IMR-90 (cell line): Measurements from ENCODE around the gene BICD1. TPM values are rescaled to one million over a fixed set of nuclear protein-coding genes. Genes with fewer than 3 reads are reported as not detected.

Experiments used
- ATAC-seq: fragments of 200-7000 bp; cut with Tn5 transposase; 2 replicates; pipeline ENCODE4 v1.9.1; 2020; ENCODE audit warnings: low read depth, mild to moderate bottlenecking, moderate library complexity
- BruUV-seq: library from RNA; stranded (reverse); fragments of 400-500 nt; replicated peaks from 2 replicates; lab custom pipeline; 2021; lab: Mats Ljungman, UMichigan
- CTCF ChIA-PET: fragments of 300-600 bp; formaldehyde crosslinking; extraction: SDS; loops from one replicate; lab custom pipeline; 2021; ENCODE audit warnings: antibody characterized with exemption; lab: Yijun Ruan, JAX
- POLR2A ChIA-PET: fragments of 300-600 bp; sonication (Branson Sonifier 250); formaldehyde crosslinking; loops from one replicate; lab custom pipeline; 2022; ENCODE audit warnings: antibody characterized with exemption; ENCODE audit not compliant: unreplicated experiment; lab: Charles Lee
- DNase-seq: peaks from one replicate; pipeline ENCODE4 v3.0.0; 2013
- H2AFZ ChIP-seq: replicated peaks from 2 replicates; pipeline ENCODE3; 2013; ENCODE audit warnings: low read length, mild to moderate bottlenecking; ENCODE audit not compliant: poor library complexity
- H2AK5ac ChIP-seq: 2 replicates; pipeline ENCODE4 v1.6.1; 2013; ENCODE audit warnings: low read depth, low read length, inconsistent platforms
- H2AK9ac ChIP-seq: replicated peaks from 2 replicates; pipeline ENCODE3; 2013; ENCODE audit warnings: mild to moderate bottlenecking, low read depth, low read length, moderate library complexity; ENCODE audit not compliant: poor library complexity
- H2BK120ac ChIP-seq: 2 replicates; pipeline ENCODE4 v1.6.1; 2013; ENCODE audit warnings: low read depth, low read length, inconsistent platforms
- H2BK15ac ChIP-seq: 3 replicates; pipeline ENCODE4 v1.6.1; 2013; ENCODE audit warnings: low read depth, low read length, inconsistent platforms
- H2BK20ac ChIP-seq: 2 replicates; pipeline ENCODE4 v1.6.1; 2013; ENCODE audit warnings: low read depth, mild to moderate bottlenecking, inconsistent platforms, low read length, moderate library complexity
- H2BK5ac ChIP-seq: 2 replicates; pipeline ENCODE4 v1.6.1; 2013; ENCODE audit warnings: mild to moderate bottlenecking, low read depth, low read length, inconsistent platforms; ENCODE audit not compliant: poor library complexity, severe bottlenecking
- H3K14ac ChIP-seq: replicated peaks from 2 replicates; pipeline ENCODE4 v1.6.1; 2013; ENCODE audit warnings: low read depth, low read length, inconsistent platforms
- H3K18ac ChIP-seq: 2 replicates; pipeline ENCODE4 v1.6.1; 2013; ENCODE audit warnings: low read depth, low read length, control low read depth
- H3K23ac ChIP-seq: 2 replicates; pipeline ENCODE4 v1.6.1; 2013; ENCODE audit warnings: low read depth, low read length, inconsistent platforms
- H3K27ac ChIP-seq: 2 replicates; pipeline ENCODE4 v1.5.1; 2013; ENCODE audit warnings: mild to moderate bottlenecking, control low read depth, low read length; ENCODE audit not compliant: insufficient read depth
- H3K27me3 ChIP-seq: 2 replicates; pipeline ENCODE4 v1.6.1; 2013; ENCODE audit warnings: low read length; ENCODE audit not compliant: control insufficient read depth, insufficient read depth
- H3K36me3 ChIP-seq: 2 replicates; pipeline ENCODE4 v1.6.1; 2013; ENCODE audit warnings: low read length, mixed read lengths; ENCODE audit not compliant: control insufficient read depth, insufficient read depth
- H3K4ac ChIP-seq: 2 replicates; pipeline ENCODE4 v1.6.1; 2013; ENCODE audit warnings: low read depth, low read length, inconsistent platforms
- H3K4me1 ChIP-seq: 2 replicates; pipeline ENCODE4 v1.6.1; 2013; ENCODE audit warnings: low read length, mixed read lengths; ENCODE audit not compliant: control insufficient read depth, insufficient read depth
- H3K4me2 ChIP-seq: 2 replicates; pipeline ENCODE4 v1.6.1; 2013; ENCODE audit warnings: low read depth, mild to moderate bottlenecking, control low read depth, low read length, moderate library complexity
- H3K4me3 ChIP-seq: 2 replicates; pipeline ENCODE4 v1.5.1; 2013; ENCODE audit warnings: low read depth, mild to moderate bottlenecking, control low read depth, low read length, moderate library complexity; ENCODE audit not compliant: insufficient read depth
- H3K56ac ChIP-seq: 2 replicates; pipeline ENCODE4 v1.6.1; 2013; ENCODE audit warnings: low read length, inconsistent platforms; ENCODE audit not compliant: insufficient read depth; ENCODE audit errors: extremely low read depth
- H3K79me1 ChIP-seq, 2 experiments: 2 replicates each; pipeline ENCODE4 v1.6.1; 2013; ENCODE audit warnings: low read length in 2 of 2, inconsistent platforms in 1 of 2, low read depth in 1 of 2
- H3K9ac ChIP-seq: 2 replicates; pipeline ENCODE4 v1.6.1; 2013; ENCODE audit warnings: low read depth, low read length, control low read depth
- H3K9me1 ChIP-seq: 2 replicates; pipeline ENCODE4 v1.6.1; 2013; ENCODE audit warnings: low read length, inconsistent platforms; ENCODE audit not compliant: insufficient read depth
- H3K9me3 ChIP-seq: 2 replicates; pipeline ENCODE4 v1.6.1; 2013; ENCODE audit warnings: low read length; ENCODE audit not compliant: control insufficient read depth, insufficient read depth
- H4K20me1 ChIP-seq: 2 replicates; pipeline ENCODE4 v1.6.1; 2013; ENCODE audit warnings: low read length, inconsistent platforms; ENCODE audit not compliant: insufficient read depth
- H4K5ac ChIP-seq: 2 replicates; pipeline ENCODE4 v1.6.1; 2013; ENCODE audit warnings: mild to moderate bottlenecking, low read depth, low read length, control low read depth
- H4K8ac ChIP-seq, 2 experiments: 2 replicates each; pipeline ENCODE4 v1.6.1; 2013; ENCODE audit warnings: low read depth in 2 of 2, low read length in 2 of 2, control low read depth in 1 of 2, inconsistent platforms in 1 of 2
- H4K91ac ChIP-seq: 2 replicates; pipeline ENCODE4 v1.6.1; 2013; ENCODE audit warnings: low read depth, low read length, inconsistent platforms; ENCODE audit not compliant: insufficient read depth
- CHD1 ChIP-seq: IDR thresholded peaks from 2 replicates; pipeline ENCODE4 v1.6.1; 2012; ENCODE audit warnings: low read depth, low read length, improper control_type of control experiment
- MAFK ChIP-seq: IDR thresholded peaks from 2 replicates; pipeline ENCODE4 v1.6.1; 2012; ENCODE audit warnings: low read depth, low read length, improper control_type of control experiment
- POLR2A ChIP-seq: IDR thresholded peaks from 2 replicates; pipeline ENCODE4 v1.6.1; 2012; ENCODE audit warnings: mild to moderate bottlenecking, low read depth, low read length
- RAD21 ChIP-seq: IDR thresholded peaks from 2 replicates; pipeline ENCODE4 v1.6.1; 2012; ENCODE audit warnings: low read length, improper control_type of control experiment
- RFX5 ChIP-seq: IDR thresholded peaks from 2 replicates; pipeline ENCODE4 v1.8.0; 2012; ENCODE audit warnings: low read depth, mild to moderate bottlenecking, low read length, moderate library complexity
- WGBS, 2 experiments: methylation state at CpG; one replicate each; pipeline versions ENCODE4 v1.1.5 to v1.1.7; 2013; ENCODE audit warnings: missing lambda C conversion rate in 2 of 2; ENCODE audit not compliant: insufficient read length in 1 of 2; ENCODE audit errors: extremely low coverage in 2 of 2; 5-methylcytosine and 5-hydroxymethylcytosine counted together
- dilution Hi-C: fragments of 300-500 bp; cut with HindIII; formaldehyde crosslinking; loops from one replicate; pipeline ENCODE4 v1.14.3; 2018; ENCODE audit warnings: low sequenced_read_pairs; ENCODE audit not compliant: unreplicated experiment
- in situ Hi-C: fragments of 300-500 bp; cut with MboI; formaldehyde crosslinking; loops from 3 replicates; pipeline ENCODE4 v1.14.3; 2019; ENCODE audit warnings: low sequenced_read_pairs, inconsistent platforms, mixed read lengths
- intact Hi-C: fragments of 100-400 bp; cut with micrococcal nuclease; formaldehyde crosslinking; loops from 2 replicates; pipeline ENCODE4 v1.10.0; 2022
- polyA plus RNA-seq, 3 experiments: library from polyadenylated mRNA; depleted of rRNA; stranded (reverse); fragments of >200 nt; gene quantifications; 2 replicates each; pipeline ENCODE4 v1.2.3, GENCODE V29; 2012; ENCODE audit warnings: low replicate concordance in 1 of 3
- total RNA-seq: library from RNA; depleted of rRNA; stranded (reverse); fragments of >200 nt; gene quantifications from 2 replicates; pipeline ENCODE4 v1.2.3, GENCODE V29; 2012
- TF ChIP-seq, protein P1 (sequence below): fragments of 150-350 bp; IDR thresholded peaks from 2 replicates; pipeline ENCODE4 v1.6.1; 2016; ENCODE audit warnings: low read depth, mild to moderate bottlenecking, low read length, moderate library complexity, borderline replicate concordance

Gene BICD1
- total and polyA plus RNA-seq, 2 of the 4 experiments (the other 2 are of a cell fraction), result 17.2 to 21.8 TPM

DNA sequence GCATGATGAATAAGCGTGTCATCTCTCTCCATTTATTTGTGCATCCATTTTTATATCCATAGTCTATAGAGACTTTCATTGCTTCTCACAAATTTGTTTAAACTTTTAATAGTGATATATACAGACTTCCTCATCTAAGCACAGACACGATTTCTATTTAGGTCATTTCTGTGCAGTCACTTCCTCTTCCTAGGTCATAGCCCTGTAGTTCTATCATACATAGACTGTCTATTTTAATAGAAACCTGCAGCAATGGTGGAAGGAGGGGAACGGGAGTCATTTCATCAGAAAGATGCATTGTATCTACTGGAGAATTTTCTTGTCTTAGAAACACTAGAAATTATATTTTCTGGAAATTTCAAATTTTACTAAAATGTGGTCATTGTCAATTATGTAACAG, 159.3 kb downstream of the BICD1 start:
- no peak overlapping the region for H2BK15ac ChIP-seq
- peaks cover 6% of the 10 kb centered on the region; the same call in 1 of the 2 replicates for H3K4me1 ChIP-seq
- H3K27me3 ChIP-seq, result no peaks in the 10 kb centered on the region
- intact Hi-C loops (no loop called here), in situ Hi-C loops (no loop called here), dilution Hi-C loops (no loop called here)
- H3K4ac ChIP-seq, result no peak overlapping the region
- H3K56ac ChIP-seq, result no peak overlapping the region
- H3K9me3 ChIP-seq, result no peaks in the 10 kb centered on the region
- H4K20me1 ChIP-seq, result 0 out of 2 replicates have a peak, but pooled peaks cover 3% of the 10 kb centered on the region
- no peak overlapping the region for H3K27ac ChIP-seq
- no peak for DNase-seq
- H3K79me1 ChIP-seq, result peaks cover 22 to 37% of the 10 kb centered on the region in 2 experiments
- POLR2A ChIA-PET, result no interaction called here
- H2AK5ac ChIP-seq, result no peak overlapping the region
- ATAC-seq, result peak; percentile 14; the same call in 1 of the 2 replicates
- no peak overlapping the region for H3K18ac ChIP-seq
- CTCF ChIA-PET, result interaction anchor here (0.6 kb wide), 1 partner anchor 1761 kb away, joined by 6 read pairs; no protein-coding TSS in a partner anchor
- no peak overlapping the region for H3K9ac ChIP-seq
- no peak overlapping the region for H4K91ac ChIP-seq
- H3K23ac ChIP-seq, result no peak overlapping the region
- no peak overlapping the region for H2BK120ac ChIP-seq
- H2AFZ ChIP-seq, result no peak overlapping the region
- H3K14ac ChIP-seq, result no peak overlapping the region
- TF ChIP-seq CHD1, result no peak
- no peak for TF ChIP-seq MAFK
- no peak for TF ChIP-seq POLR2A
- no peak for TF ChIP-seq RAD21
- TF ChIP-seq, protein P1, sequence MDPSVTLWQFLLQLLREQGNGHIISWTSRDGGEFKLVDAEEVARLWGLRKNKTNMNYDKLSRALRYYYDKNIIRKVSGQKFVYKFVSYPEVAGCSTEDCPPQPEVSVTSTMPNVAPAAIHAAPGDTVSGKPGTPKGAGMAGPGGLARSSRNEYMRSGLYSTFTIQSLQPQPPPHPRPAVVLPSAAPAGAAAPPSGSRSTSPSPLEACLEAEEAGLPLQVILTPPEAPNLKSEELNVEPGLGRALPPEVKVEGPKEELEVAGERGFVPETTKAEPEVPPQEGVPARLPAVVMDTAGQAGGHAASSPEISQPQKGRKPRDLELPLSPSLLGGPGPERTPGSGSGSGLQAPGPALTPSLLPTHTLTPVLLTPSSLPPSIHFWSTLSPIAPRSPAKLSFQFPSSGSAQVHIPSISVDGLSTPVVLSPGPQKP, result no peak
- no peak for TF ChIP-seq RFX5
- no peak overlapping the region for H4K5ac ChIP-seq
- no TSS peak for BruUV-seq
- H2AK9ac ChIP-seq, result no peak overlapping the region
- WGBS, 2 experiments, result no CpG with 5 or more reads among the region's 3 CpGs
- no peaks in the 10 kb centered on the region for H3K9me1 ChIP-seq
- no peak overlapping the region for H2BK20ac ChIP-seq
- no peak overlapping the region for H3K4me3 ChIP-seq
- H4K8ac ChIP-seq, result no peak overlapping the region
- H3K36me3 ChIP-seq, result no peaks in the 10 kb centered on the region
- H3K4me2 ChIP-seq, result no peak overlapping the region
- H2BK5ac ChIP-seq, result no peak overlapping the region
